Suppressor macrophage treated with lipopolysaccharide for 4 hours (primary cell): ENCODE data around the gene FAM53B.

Experiments used
- DNase-seq: peaks from one replicate; pipeline ENCODE4 v3.0.0-alpha.2; 2020

FAM53B gene

GRCh38 chr10:124728071-124728829 lies 15.9 kb downstream of the FAM53B start:
- peak; percentile 92 for DNase-seq

- DNase-seq: no peak
Observed at GRCh38 chr10:124727361-124727960, 16.7 kb downstream of the FAM53B start.

- no peak for DNase-seq
Observed at GRCh38 chr10:124725791-124726190, 18.4 kb downstream of the FAM53B start.

- DNase-seq: no peak
Observed at GRCh38 chr10:124725171-124725631, 19.0 kb downstream of the FAM53B start.

- no peak for DNase-seq
Observed at GRCh38 chr10:124724279-124725027, 19.7 kb downstream of the FAM53B start.

- DNase-seq: no peak
Observed at GRCh38 chr10:124723826-124724225, 20.4 kb downstream of the FAM53B start.

GRCh38 chr10:124722798-124723783 lies 21.1 kb downstream of the FAM53B start:
- DNase-seq: peak; percentile 71

GRCh38 chr10:124721330-124722045 lies 22.7 kb downstream of the FAM53B start:
- peak; percentile 74 for DNase-seq

GRCh38 chr10:124719213-124719851 lies 24.8 kb downstream of the FAM53B start:
- DNase-seq: peak; percentile 67

GRCh38 chr10:124717911-124718741 lies 26.1 kb downstream of the FAM53B start:
- peak; percentile 89 for DNase-seq

- DNase-seq: no peak
Observed at GRCh38 chr10:124717041-124717757, 27.0 kb downstream of the FAM53B start.

GRCh38 chr10:124716369-124716768 lies 27.8 kb downstream of the FAM53B start:
- no peak for DNase-seq

- no peak for DNase-seq
Observed at GRCh38 chr10:124715439-124715838, 28.7 kb downstream of the FAM53B start.

GRCh38 chr10:124713679-124714255 lies 30.4 kb downstream of the FAM53B start:
- no peak for DNase-seq

- no peak for DNase-seq
Observed at GRCh38 chr10:124712704-124713407, 31.3 kb downstream of the FAM53B start.

GRCh38 chr10:124711145-124711544 lies 33.0 kb downstream of the FAM53B start:
- DNase-seq: no peak

GRCh38 chr10:124710266-124710881 lies 33.8 kb downstream of the FAM53B start:
- no peak for DNase-seq

- peak; percentile 69 for DNase-seq
Observed at GRCh38 chr10:124709861-124710260, 34.3 kb downstream of the FAM53B start.
